Measurements from ENCODE around the gene DAPK1. TPM values are rescaled to one million over a fixed set of nuclear protein-coding genes. Genes with fewer than 3 reads are reported as not detected.

Gene DAPK1
- total RNA-seq, 1 donor from 2014 or later = 1.4 TPM

Other genes starting within 250 kb of the DAPK1 start
- 5.9 and 6.2 TPM in 2 replicates for gene CTSL, start 228.3 kb downstream of the DAPK1 start, total RNA-seq